Erythroblast (primary cell): ENCODE results near the gene GATC.

Experiments used
- GATA1 ChIP-seq: IDR thresholded peaks from 2 replicates; pipeline ENCODE4 v1.6.1; 2011; ENCODE audit warnings: low read depth, mild to moderate bottlenecking, control low read depth, low read length, moderate library complexity
- POLR2A ChIP-seq: IDR thresholded peaks from 2 replicates; pipeline ENCODE4 v1.6.1; 2011; ENCODE audit warnings: mild to moderate bottlenecking, low read length

GRCh38 chr12:120474616-120474960 lies 28.3 kb downstream of the GATC start:
- TF ChIP-seq POLR2A (no peak), GATA1 (no peak)
